Panc1 (cell line): ENCODE data around the gene NOX3.

ENCODE experiments used
- CTCF ChIP-seq: fragments of 450-650 bp; IDR thresholded peaks from 2 replicates; pipeline ENCODE4 v1.5.1; 2017; ENCODE audit warnings: mild to moderate bottlenecking
- SIN3A ChIP-seq: IDR thresholded peaks from 2 replicates; pipeline ENCODE4 v1.6.1; 2012; ENCODE audit warnings: low read depth, mild to moderate bottlenecking, low read length, moderate library complexity, borderline replicate concordance; ENCODE audit not compliant: insufficient read depth

GRCh38 chr6:155411154-155412052 is 44.2 kb downstream of the NOX3 start:
- TF ChIP-seq CTCF (no peak), SIN3A (no peak)
